ENCODE data around the gene TRIM44. TPM values are rescaled to one million over a fixed set of nuclear protein-coding genes. Genes with fewer than 3 reads are reported as not detected.

Gene TRIM44
- total RNA-seq, 1 experiment from 2014 or later = 33.4 TPM

DNA sequence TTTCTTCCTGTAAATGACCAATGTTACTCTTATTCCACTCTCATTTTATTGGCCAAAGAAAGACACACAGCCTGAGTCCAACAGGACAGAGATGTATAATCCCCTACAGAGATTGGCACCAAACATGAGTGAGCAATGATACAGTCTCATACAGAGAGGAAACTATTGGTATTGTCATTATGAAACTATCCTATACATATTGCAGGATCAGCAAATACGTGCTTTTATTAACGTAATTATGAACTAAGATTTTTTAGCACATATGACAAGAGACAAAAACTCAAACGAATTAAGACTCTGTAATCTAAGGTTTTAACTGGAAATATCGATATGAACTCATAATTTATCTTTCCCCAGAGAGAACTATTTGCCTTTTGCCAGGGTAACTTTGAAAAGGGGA is 182.0 kb downstream of the TRIM44 start (continued):
- TF ChIP-seq, protein P1, sequence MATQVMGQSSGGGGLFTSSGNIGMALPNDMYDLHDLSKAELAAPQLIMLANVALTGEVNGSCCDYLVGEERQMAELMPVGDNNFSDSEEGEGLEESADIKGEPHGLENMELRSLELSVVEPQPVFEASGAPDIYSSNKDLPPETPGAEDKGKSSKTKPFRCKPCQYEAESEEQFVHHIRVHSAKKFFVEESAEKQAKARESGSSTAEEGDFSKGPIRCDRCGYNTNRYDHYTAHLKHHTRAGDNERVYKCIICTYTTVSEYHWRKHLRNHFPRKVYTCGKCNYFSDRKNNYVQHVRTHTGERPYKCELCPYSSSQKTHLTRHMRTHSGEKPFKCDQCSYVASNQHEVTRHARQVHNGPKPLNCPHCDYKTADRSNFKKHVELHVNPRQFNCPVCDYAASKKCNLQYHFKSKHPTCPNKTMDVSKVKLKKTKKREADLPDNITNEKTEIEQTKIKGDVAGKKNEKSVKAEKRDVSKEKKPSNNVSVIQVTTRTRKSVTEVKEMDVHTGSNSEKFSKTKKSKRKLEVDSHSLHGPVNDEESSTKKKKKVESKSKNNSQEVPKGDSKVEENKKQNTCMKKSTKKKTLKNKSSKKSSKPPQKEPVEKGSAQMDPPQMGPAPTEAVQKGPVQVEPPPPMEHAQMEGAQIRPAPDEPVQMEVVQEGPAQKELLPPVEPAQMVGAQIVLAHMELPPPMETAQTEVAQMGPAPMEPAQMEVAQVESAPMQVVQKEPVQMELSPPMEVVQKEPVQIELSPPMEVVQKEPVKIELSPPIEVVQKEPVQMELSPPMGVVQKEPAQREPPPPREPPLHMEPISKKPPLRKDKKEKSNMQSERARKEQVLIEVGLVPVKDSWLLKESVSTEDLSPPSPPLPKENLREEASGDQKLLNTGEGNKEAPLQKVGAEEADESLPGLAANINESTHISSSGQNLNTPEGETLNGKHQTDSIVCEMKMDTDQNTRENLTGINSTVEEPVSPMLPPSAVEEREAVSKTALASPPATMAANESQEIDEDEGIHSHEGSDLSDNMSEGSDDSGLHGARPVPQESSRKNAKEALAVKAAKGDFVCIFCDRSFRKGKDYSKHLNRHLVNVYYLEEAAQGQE (IDR thresholded peaks at IDR 0.05; ENCODE audit: low read depth) = no peak

GRCh38 chr11:35845860-35846259 is 183.3 kb downstream of the TRIM44 start:
- Histone ChIP-seq H2AFZ (ENCODE audit: low read depth, low read length, poor library complexity, severe bottlenecking) (no peak overlapping the region), H3K9ac (ENCODE audit: low read length) (no peak overlapping the region), H3K4me3 (replicated peaks in 1 of 2; ENCODE audit: low read depth in 1 of 2, low read length in 2 of 2) (no peak overlapping the region), H3K27ac (ENCODE audit: low read depth, low read length) (no peak overlapping the region), H3K9me2 (ENCODE audit: insufficient read depth) (no peaks in the 10 kb centered on the region), H3K27me3 (ENCODE audit: insufficient read depth, low read length) (peaks cover 24% of the 10 kb centered on the region; the same call in 1 of the 2 replicates), H3K4me2 (ENCODE audit: low read length) (no peak overlapping the region), H3K4me1 (ENCODE audit: control insufficient read depth in 1 of 2, insufficient read depth in 2 of 2, low read length in 2 of 2) (no peaks in the 10 kb centered on the region), H3K79me2 (ENCODE audit: insufficient read depth, low read length) (no peaks in the 10 kb centered on the region), H4K20me1 (ENCODE audit: insufficient read depth) (no peaks in the 10 kb centered on the region), H3K36me3 (ENCODE audit: control insufficient read depth in 1 of 2, insufficient read depth in 2 of 2, low read length in 2 of 2) (no peaks in the 10 kb centered on the region), H3K9me3 (ENCODE audit: control insufficient read depth in 1 of 2, insufficient read depth in 1 of 2, low read depth in 1 of 2, low read length in 2 of 2) (no peaks in the 10 kb centered on the region)
- ChIA-PET POLR2A (no interaction called here), CTCF (no interaction called here), RAD21 (ENCODE audit: low non-redundant PET in 1 of 2, low total read pairs in 2 of 2, uncharacterized antibody in 2 of 2, unreplicated experiment in 2 of 2) (no interaction called here)
- ATAC-seq (no peak), DNase-seq (ENCODE audit: low read depth, low spot score) (no peak)
- BruUV-seq (replicated peaks) = no TSS peak
- TF ChIP-seq SRF (IDR thresholded peaks at IDR 0.05; ENCODE audit: low read depth) = no peak
- no peak for TF ChIP-seq CEBPB (IDR thresholded peaks at IDR 0.05; ENCODE audit: low read depth)
- no peak for TF ChIP-seq ZFX (IDR thresholded peaks at IDR 0.05)
- no peak for TF ChIP-seq CTCF (IDR thresholded peaks at IDR 0.05 in 2 of 3, conservative IDR thresholded peaks at IDR 0.05 in 1 of 3; ENCODE audit: borderline replicate concordance in 1 of 3, insufficient read depth in 1 of 3, low read depth in 2 of 3, low read length in 2 of 3)
- no peak for TF ChIP-seq CBX3 (IDR thresholded peaks at IDR 0.05; ENCODE audit: low read depth)
- TF ChIP-seq EZH2phosphoT487 (IDR thresholded peaks at IDR 0.05; ENCODE audit: borderline replicate concordance) = no peak
- no peak for TF ChIP-seq ELF1 (IDR thresholded peaks at IDR 0.05; ENCODE audit: borderline replicate concordance, low read depth)
- no peak for TF ChIP-seq POLR2AphosphoS5 (IDR thresholded peaks at IDR 0.05; ENCODE audit: low read depth, low read length)
- TF ChIP-seq SP1 (IDR thresholded peaks at IDR 0.05; ENCODE audit: low read depth) = no peak
- intact Hi-C loops (cut with micrococcal nuclease) = no loop called here

Measured in HCT116 (cell line).